NCI-H1092 treated with DMSO at 0.1 percent for 48 hours (cell line): ENCODE data around the gene PTPRN2.

ENCODE experiments used
- DNase-seq: peaks from one replicate; lab custom pipeline; 2025; lab: John Stamatoyannopoulos, UW

PTPRN2 gene

GRCh38 chr7:158026636-158027265 is 560.9 kb downstream of the PTPRN2 start:
- DNase-seq: no peak

DNA sequence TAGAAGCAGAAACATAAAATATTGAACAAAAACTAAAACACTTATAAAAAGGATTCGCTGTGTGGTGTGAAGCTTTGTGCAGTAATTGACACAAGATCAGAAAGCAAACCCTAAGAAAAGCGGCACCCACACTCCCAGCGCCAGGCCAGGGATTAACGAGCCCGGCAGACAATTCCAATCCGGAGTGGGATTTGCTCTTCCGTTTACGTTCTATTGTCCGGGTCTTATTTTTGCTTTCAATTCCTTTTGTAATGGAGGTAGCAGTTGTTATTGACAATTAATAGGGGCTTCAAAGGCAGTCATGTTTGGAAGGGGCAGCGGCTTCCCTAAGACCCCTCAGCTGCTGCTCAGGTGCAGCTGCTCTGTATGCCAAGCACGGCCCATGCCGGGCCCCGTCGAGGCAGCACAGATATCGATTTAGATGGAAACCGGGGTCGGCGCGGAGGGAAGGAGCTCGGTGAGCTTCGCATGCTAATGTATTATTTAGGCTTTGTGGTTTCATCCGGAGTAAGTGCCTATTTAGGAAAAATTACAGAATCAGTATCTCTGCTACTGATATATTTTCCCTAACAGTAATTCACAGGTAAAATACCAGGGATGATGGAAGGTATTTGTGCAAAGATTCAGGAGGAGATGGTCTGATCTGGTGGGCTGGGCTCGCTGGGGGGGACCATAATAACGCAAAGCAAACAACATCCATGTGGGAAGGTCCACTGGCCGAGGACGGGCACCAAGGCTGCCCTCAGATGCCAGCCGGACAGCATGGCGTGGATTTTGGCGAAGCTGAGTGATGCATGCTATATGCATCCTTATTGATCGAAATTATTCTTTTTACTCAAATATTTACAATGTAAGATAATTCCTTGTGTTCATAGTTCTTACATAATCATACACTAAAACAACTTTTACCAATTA is 561.7 kb downstream of the PTPRN2 start:
- DNase-seq: no peak

GRCh38 chr7:158024881-158025280 is 562.7 kb downstream of the PTPRN2 start:
- no peak for DNase-seq

GRCh38 chr7:158024351-158024715 is 563.3 kb downstream of the PTPRN2 start:
- DNase-seq: no peak

GRCh38 chr7:158023681-158024350 is 563.8 kb downstream of the PTPRN2 start:
- DNase-seq: no peak

DNA sequence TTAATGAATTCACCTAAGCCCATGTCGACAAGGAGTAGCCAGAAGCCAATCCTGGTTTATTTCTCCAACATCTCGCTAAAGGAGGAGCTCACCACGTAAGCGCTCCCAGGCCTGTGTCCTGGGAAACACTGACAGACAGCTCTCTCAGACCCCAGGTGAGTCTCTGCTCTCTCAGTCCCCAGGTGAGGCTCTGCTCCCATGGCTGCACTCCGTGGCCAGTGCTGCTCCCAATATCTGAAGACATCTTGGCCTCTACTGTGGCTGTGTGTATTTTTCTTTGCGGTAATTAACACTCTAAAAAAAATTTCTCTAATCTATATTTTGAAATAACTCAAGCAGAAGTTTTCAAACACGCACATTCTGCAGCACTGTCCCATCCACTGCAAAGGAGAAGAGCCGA is 564.5 kb downstream of the PTPRN2 start:
- DNase-seq: no peak

DNA sequence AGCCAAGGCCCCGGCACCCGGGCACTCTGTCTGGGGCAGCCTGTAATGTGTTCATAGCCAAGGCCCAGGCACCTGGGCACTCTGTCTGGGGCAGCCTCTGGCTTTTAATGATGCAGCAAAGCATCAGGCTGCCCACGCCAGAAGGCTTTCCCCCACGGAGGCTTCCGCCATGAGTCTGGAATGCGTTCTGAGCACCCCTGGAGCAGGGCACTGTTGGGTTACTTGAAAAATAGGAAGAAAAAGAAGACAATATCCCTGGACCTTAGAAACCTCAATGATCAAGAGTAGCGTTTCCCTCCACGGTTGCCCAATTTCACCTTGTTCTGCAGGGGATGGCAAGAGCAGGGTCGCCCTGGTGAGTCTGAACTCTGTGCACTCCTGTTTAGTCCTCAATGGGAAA is 565.0 kb downstream of the PTPRN2 start:
- no peak for DNase-seq

- no peak for DNase-seq
Observed at GRCh38 chr7:158021836-158022235, 565.8 kb downstream of the PTPRN2 start.

GRCh38 chr7:158020706-158021095 is 566.9 kb downstream of the PTPRN2 start:
- no peak for DNase-seq

GRCh38 chr7:158019726-158020705 is 567.6 kb downstream of the PTPRN2 start:
- DNase-seq: no peak

- DNase-seq: peak; percentile 37
Observed at GRCh38 chr7:158018971-158019645, 568.5 kb downstream of the PTPRN2 start.

- peak; percentile 31 for DNase-seq
Observed at GRCh38 chr7:158018098-158018762, 569.4 kb downstream of the PTPRN2 start.

DNA sequence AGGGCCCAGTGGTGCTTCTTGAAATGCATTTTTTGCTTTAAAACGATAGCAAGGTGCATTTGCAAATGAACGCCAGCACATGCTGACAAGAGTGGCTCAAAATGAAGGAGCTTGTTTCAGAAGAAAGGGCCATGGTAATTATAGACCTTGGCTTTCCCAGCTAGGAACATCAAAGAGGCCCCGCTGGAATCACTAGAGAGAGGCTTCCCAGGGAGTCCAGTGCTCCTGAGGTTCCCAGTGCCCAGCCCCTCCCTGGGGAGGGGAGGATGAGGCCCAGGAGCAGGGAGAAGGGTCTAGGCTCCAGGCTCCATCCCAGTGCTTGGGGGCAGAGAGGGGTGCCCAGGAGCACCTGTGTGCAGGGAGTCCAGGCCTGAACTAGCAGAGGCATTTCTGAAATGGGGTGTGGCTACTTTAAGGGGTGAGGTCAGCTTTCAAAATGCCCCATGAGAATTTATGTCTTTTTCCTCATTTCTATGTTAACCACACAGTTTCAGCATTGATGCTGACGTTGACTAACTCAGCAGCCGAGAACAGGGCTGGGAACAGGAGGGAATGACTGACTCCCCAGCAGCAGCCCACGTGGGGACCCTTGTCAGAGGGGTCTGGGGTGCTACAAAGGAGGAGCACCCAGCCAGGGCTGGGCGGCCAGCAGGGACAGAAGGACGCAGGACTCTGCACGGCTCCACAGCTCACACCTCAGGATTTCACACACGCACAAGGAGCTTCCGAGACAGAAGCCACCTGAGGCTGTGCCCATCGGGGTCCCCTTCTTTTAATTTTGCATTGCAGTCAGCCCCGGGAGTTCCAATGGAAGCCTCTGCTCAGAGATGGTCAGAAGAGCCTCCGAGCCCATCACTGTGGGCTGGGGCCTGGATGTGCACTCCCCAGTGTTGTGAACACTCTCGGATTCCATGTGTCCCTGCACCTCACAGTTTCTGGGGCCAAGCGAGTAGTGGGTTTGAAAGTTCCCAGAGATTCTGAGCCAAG is 570.2 kb downstream of the PTPRN2 start:
- DNase-seq: peak; percentile 75

- DNase-seq: peak; percentile 89
Observed at GRCh38 chr7:158016180-158017097, 571.2 kb downstream of the PTPRN2 start.

- peak; percentile 63 for DNase-seq
Observed at GRCh38 chr7:158015403-158016179, 572.0 kb downstream of the PTPRN2 start.

DNA sequence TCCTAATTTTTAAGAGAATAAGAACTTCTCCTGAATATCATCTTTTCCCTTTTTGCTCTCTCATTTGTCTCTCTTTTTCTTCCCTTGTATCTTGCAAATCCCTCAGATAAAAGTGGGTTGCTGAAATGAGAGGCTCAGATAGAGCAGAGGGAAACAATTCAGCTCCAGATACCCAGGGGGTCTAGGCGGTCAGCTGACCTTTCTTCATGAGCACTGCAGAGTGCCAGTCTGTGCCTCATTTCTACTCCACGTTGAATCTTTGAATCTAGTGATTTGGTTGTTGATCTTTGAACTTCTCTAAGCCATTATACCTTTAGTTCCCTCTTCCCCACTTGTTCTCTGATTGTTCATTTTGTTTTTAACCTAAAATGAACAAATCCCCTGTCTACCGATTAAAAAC is 572.6 kb downstream of the PTPRN2 start:
- DNase-seq: no peak

DNA sequence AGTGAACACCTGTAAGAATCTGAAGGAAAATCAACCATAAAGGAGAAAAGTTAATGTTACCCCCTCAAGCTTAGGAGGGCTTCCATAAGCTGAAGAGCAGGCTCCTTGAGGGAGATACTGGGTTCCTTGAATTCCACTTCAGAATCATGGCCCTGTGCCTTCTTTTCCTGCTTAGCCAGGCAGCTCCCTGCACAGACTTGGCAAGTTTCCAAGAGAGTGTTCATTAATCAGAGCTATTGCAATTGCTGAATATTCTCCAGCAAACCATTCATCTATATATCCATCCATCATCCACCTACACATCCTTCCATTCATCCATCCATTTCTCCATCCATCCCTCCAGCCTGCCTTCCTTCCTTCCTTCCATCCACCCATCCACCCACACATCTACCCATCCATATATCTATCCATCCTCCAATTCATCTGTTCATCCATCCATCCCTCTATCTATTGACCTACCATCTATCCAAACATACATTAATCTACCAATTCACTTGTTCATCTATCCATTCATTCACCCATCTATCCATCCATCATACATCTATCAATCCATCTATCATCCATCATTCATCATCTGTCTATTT is 574.4 kb downstream of the PTPRN2 start:
- DNase-seq: no peak
